Fibroblast of pulmonary artery (primary cell): Measurements from ENCODE around the gene PRUNE1.
A peak's percentile ranks its signal among the peaks of the same experiment; 100 is the strongest.

Source experiments
- DNase-seq: peaks from one replicate; pipeline ENCODE4 v3.0.0-alpha.2; 2010; ENCODE audit warnings: low read depth
- H3K4me3 ChIP-seq: replicated peaks from 2 replicates; pipeline ENCODE4 v1.5.1; 2011; ENCODE audit warnings: low read depth, mild to moderate bottlenecking, control low read depth, low read length, moderate library complexity
- TF ChIP-seq, protein P1 (sequence below): IDR thresholded peaks from 2 replicates; pipeline ENCODE4 v1.5.1; 2011; ENCODE audit warnings: mild to moderate bottlenecking, control low read depth, low read length, inconsistent platforms; ENCODE audit errors: missing control alignments

PRUNE1 gene

DNA sequence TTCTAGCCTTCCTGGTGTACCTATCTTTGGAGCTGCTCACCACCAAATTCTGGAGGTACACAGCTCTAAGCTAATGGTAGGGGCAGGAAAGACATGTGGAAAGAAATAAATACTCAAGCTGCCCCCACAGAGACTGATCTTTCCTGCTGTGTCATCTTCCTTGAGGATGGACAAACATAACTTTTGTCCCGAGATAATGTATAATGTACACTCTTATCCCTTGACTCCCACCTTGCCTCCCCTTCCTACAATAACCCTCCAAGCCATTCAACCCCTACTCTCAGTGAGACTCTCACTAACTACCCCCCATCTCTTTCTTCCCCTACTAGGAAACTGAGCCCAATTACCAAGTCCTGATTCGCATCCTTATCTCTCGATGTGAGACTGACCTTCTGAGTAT, 14.0 kb upstream of the PRUNE1 start:
- TF ChIP-seq, protein P1, sequence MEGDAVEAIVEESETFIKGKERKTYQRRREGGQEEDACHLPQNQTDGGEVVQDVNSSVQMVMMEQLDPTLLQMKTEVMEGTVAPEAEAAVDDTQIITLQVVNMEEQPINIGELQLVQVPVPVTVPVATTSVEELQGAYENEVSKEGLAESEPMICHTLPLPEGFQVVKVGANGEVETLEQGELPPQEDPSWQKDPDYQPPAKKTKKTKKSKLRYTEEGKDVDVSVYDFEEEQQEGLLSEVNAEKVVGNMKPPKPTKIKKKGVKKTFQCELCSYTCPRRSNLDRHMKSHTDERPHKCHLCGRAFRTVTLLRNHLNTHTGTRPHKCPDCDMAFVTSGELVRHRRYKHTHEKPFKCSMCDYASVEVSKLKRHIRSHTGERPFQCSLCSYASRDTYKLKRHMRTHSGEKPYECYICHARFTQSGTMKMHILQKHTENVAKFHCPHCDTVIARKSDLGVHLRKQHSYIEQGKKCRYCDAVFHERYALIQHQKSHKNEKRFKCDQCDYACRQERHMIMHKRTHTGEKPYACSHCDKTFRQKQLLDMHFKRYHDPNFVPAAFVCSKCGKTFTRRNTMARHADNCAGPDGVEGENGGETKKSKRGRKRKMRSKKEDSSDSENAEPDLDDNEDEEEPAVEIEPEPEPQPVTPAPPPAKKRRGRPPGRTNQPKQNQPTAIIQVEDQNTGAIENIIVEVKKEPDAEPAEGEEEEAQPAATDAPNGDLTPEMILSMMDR = no peak
- no peak for DNase-seq
- H3K4me3 ChIP-seq = no peak overlapping the region

DNA sequence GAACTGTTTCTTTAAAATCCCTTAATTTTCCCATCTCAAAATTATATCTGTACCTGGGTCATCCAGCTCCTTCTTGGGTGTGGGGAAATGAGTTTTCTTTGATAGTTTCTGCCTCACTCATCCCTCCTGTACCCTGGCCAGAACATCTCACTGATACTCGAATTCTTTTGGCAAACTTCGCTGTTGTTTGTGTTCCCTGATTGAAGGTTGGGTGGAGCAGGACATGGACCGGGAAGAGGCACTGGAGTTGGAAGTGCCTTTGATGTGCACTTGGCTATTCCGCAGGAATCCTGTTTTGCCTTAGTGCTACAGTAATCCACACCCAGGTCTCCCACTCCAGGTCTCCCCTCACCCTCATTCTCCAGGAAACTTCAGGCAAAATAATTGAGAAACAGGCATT, 12.8 kb upstream of the PRUNE1 start:
- no peak overlapping the region for H3K4me3 ChIP-seq
- DNase-seq = no peak
- TF ChIP-seq, protein P1 = no peak

DNA sequence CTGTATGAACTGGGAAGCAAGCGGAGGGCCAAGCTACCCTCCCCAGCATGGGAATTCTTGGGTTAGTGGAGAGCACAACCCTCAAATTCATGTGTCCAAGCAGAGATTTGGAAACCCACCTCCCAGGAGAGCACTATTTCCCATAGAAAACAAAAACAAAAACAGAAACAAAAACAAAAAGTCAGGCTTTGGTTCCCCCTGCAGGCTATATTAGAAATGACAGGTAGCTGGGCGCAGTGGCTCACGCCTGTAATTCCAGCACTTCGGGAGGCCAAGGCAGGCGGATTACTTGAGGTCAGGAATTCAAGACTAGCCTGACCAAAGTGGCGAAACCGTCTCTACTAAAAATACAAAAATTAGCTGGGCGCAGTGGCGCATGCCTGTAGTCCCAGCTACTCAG, 12.4 kb upstream of the PRUNE1 start:
- peak; percentile 56 for DNase-seq
- H3K4me3 ChIP-seq = no peak overlapping the region
- TF ChIP-seq, protein P1 = peak; percentile 59

DNA sequence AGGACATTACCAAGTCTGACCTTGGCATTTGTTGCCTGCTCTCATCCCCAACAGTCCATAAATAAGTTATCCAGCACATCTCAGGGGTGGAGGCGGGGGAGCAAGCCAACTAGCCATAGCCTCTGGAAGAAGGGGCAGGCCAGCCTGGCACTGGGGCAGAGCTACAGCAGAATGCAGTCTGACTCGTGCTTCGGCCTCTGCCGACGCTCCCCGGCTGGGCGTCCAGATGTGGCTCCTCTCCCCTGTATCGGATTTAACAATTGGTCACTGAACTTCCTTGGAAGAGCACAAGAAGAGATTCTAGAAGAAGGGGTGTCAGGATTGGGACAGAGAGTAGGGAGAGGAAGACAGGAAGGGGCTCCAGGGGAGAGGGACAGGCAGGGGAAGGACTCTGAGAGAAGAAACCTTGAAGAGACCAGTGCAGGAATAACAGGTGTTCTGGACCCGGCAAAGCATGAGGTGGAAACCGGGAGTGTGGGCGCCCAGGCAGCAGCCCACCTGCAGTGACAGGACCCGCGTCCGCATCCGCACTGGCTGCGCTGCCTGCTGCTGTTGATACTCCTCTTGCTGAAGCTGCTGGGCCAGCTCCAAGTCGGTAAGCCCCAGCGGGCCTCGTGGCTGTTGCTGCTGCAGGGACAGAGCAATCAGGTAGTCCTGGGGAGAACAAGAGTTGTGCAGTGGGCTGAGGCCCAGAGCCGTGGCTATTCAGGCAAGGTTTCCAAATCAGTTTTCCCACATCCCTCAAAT, 10.9 kb upstream of the PRUNE1 start:
- no peak overlapping the region for H3K4me3 ChIP-seq
- TF ChIP-seq, protein P1 = no peak
- no peak for DNase-seq

DNA sequence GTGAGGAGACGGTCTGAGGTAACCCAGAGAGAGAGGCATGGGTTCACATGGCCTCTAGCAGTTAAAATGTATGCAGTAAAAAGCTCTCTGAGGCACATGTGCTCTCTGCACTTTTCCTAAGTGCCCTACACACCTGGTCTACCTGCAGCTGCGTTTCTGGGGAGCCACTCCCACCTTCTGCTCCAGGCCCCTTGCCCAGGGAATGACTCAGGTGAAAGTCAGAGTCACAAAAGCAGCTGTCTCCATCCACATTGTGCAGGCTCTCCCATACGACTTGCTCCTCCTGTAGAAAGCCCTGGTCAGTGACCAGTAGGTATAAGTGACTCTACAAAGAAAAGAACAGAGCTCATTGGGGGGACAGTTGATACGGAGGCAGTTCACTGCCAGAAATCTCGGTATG, 10.3 kb upstream of the PRUNE1 start:
- TF ChIP-seq, protein P1 = no peak
- no peak for DNase-seq
- no peak overlapping the region for H3K4me3 ChIP-seq

DNA sequence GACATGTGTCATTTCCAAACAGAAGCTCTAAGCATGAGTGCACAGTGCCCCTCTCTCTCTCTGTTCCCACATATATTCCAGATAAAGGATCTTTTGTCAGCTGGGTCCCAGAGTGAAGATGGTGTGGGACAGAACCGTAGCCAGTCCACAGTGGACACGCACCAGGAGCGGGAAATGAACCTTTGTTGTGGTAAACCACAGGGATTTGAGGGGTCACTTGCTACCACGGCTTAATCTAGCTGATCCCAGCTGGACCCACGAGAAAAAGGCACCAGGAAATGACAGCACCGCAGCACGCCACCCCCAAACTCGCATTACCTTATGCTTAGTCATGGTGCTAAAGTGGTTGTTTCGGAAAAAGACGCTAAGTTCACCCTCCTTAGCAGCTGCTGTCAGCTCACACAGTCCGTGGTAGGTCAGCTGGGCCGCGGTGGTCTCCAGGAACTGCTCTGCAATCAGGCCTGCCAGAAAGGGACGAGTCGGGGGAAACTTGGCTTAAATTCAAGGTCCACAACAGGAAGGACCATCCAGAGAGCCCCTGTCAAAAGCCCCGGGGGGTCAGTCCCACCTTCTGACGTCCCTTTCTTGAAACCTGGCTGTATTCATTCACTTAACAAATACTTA, 9.1 kb upstream of the PRUNE1 start:
- DNase-seq = peak; percentile 78
- TF ChIP-seq, protein P1 = no peak
- H3K4me3 ChIP-seq = no peak overlapping the region

DNA sequence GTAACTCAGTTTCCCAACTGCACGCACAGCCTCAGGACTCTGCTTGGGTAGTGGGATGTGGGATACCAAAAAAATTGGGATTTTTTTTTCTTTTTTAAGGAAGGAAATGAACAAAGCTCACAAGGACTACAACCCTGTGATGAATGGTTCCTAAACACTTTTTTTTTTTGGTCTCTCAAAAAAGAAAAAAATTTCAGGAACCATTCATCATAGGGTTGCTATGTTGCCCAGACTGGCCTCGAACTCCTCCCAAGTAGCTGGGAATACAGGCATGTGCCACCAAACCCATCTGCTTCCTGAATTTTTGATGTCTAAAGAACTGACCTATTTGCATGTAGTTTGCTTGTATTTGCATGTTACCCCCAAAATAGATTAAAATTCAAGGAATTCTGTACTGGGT, 8.3 kb upstream of the PRUNE1 start:
- TF ChIP-seq, protein P1 = no peak
- no peak overlapping the region for H3K4me3 ChIP-seq
- no peak for DNase-seq
